GM18498 (cell line): ENCODE results near the gene STX8.
"Not testable (repeated sequence)": the region's sequence is repeated elsewhere in the genome, so short reads cannot be mapped to it uniquely, and the experiment has no call there.

ENCODE experiments used
- ATAC-seq: cut with Tn5 transposase; IDR thresholded peaks from one replicate; pipeline ENCODE4 v1.9.1; 2021; ENCODE audit warnings: mild to moderate bottlenecking, moderate library complexity; ENCODE audit not compliant: unreplicated experiment

STX8 gene

GRCh38 chr17:9557161-9557755, 18.4 kb downstream of the STX8 start:
- no peak for ATAC-seq

GRCh38 chr17:9554715-9555114, 20.9 kb downstream of the STX8 start:
- ATAC-seq, result not testable (repeated sequence)

- ATAC-seq, result no peak
These were observed 22.0 kb downstream of the STX8 start for GRCh38 chr17:9553596-9553995.

GRCh38 chr17:9553181-9553580, 22.4 kb downstream of the STX8 start:
- no peak for ATAC-seq

- ATAC-seq, result no peak
These were observed 26.4 kb downstream of the STX8 start for GRCh38 chr17:9549215-9549614.

GRCh38 chr17:9544221-9544620, 31.4 kb downstream of the STX8 start:
- no peak for ATAC-seq

GRCh38 chr17:9541718-9542117, 33.9 kb downstream of the STX8 start:
- ATAC-seq, result no peak

GRCh38 chr17:9538626-9539025, 37.0 kb downstream of the STX8 start:
- no peak for ATAC-seq

- no peak for ATAC-seq
These were observed 38.3 kb downstream of the STX8 start for GRCh38 chr17:9537177-9537776.

- ATAC-seq, result no peak
These were observed 39.6 kb downstream of the STX8 start for GRCh38 chr17:9536061-9536460.

- no peak for ATAC-seq
These were observed 42.2 kb downstream of the STX8 start for GRCh38 chr17:9533441-9533840.

- no peak for ATAC-seq
These were observed 42.9 kb downstream of the STX8 start for GRCh38 chr17:9532715-9533114.

GRCh38 chr17:9531034-9531433, 44.6 kb downstream of the STX8 start:
- ATAC-seq, result no peak

- ATAC-seq, result no peak
These were observed 46.5 kb downstream of the STX8 start for GRCh38 chr17:9529033-9529700.

GRCh38 chr17:9527788-9528187, 47.8 kb downstream of the STX8 start:
- no peak for ATAC-seq

GRCh38 chr17:9522074-9522473, 53.5 kb downstream of the STX8 start:
- no peak for ATAC-seq

- ATAC-seq, result no peak
These were observed 54.6 kb downstream of the STX8 start for GRCh38 chr17:9521062-9521461.

GRCh38 chr17:9520649-9521048, 55.0 kb downstream of the STX8 start:
- no peak for ATAC-seq

- no peak for ATAC-seq
These were observed 55.9 kb downstream of the STX8 start for GRCh38 chr17:9519583-9520272.

- ATAC-seq, result no peak
These were observed 58.2 kb downstream of the STX8 start for GRCh38 chr17:9517396-9517795.

- ATAC-seq, result no peak
These were observed 62.4 kb downstream of the STX8 start for GRCh38 chr17:9513266-9513665.
